HG03432 (cell line): ENCODE results near the gene RALGAPA1.
"Not testable (repeated sequence)": the region's sequence is repeated elsewhere in the genome, so short reads cannot be mapped to it uniquely, and the experiment has no call there.

Experiments
- ATAC-seq: cut with Tn5 transposase; IDR thresholded peaks from one replicate; pipeline ENCODE4 v1.9.1; 2021; ENCODE audit warnings: mild to moderate bottlenecking, moderate library complexity; ENCODE audit not compliant: unreplicated experiment

RALGAPA1 gene

GRCh38 chr14:35808638-35809563, at the start of gene RALGAPA1:
TSS of gene RALGAPA1 (minus strand) at chr14:35809295. CDS start at chr14:35808835, 460 bp downstream.
- peak; percentile 96 for ATAC-seq

- ATAC-seq = no peak
Measured at GRCh38 chr14:35858521-35859209, 49.6 kb upstream of the RALGAPA1 start.

- ATAC-seq = peak; percentile 99
Measured at GRCh38 chr14:35855876-35856481, 46.9 kb upstream of the RALGAPA1 start.

- ATAC-seq = no peak
Measured at GRCh38 chr14:35854696-35855270, 45.7 kb upstream of the RALGAPA1 start.

- no peak for ATAC-seq
Measured at GRCh38 chr14:35853225-35853624, 44.1 kb upstream of the RALGAPA1 start.

GRCh38 chr14:35851823-35852222, 42.7 kb upstream of the RALGAPA1 start:
- no peak for ATAC-seq

GRCh38 chr14:35849122-35849521, 40.0 kb upstream of the RALGAPA1 start:
- ATAC-seq = no peak

- ATAC-seq = no peak
Measured at GRCh38 chr14:35847636-35848035, 38.5 kb upstream of the RALGAPA1 start.

GRCh38 chr14:35844494-35844893, 35.4 kb upstream of the RALGAPA1 start:
- no peak for ATAC-seq

GRCh38 chr14:35842245-35842644, 33.1 kb upstream of the RALGAPA1 start:
- not testable (repeated sequence) for ATAC-seq

GRCh38 chr14:35841704-35842103, 32.6 kb upstream of the RALGAPA1 start:
- ATAC-seq = not testable (repeated sequence)

- no peak for ATAC-seq
Measured at GRCh38 chr14:35835208-35835982, 26.3 kb upstream of the RALGAPA1 start.

- ATAC-seq = no peak
Measured at GRCh38 chr14:35829449-35829848, 20.4 kb upstream of the RALGAPA1 start.

GRCh38 chr14:35827678-35828472, 18.8 kb upstream of the RALGAPA1 start:
- ATAC-seq = no peak

- ATAC-seq = no peak
Measured at GRCh38 chr14:35826952-35827416, 17.9 kb upstream of the RALGAPA1 start.

- peak; percentile 96 for ATAC-seq
Measured at GRCh38 chr14:35826218-35826951, 17.3 kb upstream of the RALGAPA1 start, which contains the start of gene BRMS1L. TSS of gene BRMS1L (plus strand) at chr14:35826338. CDS start at chr14:35826517, 179 bp downstream.

GRCh38 chr14:35825968-35826217, 16.8 kb upstream of the RALGAPA1 start:
- ATAC-seq = no peak

GRCh38 chr14:35824446-35825165, 15.5 kb upstream of the RALGAPA1 start:
- not testable (repeated sequence) for ATAC-seq
